ENCODE data around the gene GALNT1.

GALNT1 gene

GRCh38 chr18:35728676-35729075 lies 147.1 kb downstream of the GALNT1 start:
- no peak for DNase-seq

- DNase-seq: no peak
Measured at GRCh38 chr18:35729991-35730668, 148.6 kb downstream of the GALNT1 start.

GRCh38 chr18:35730691-35731370 lies 149.3 kb downstream of the GALNT1 start:
- no peak for DNase-seq

- no peak for DNase-seq
Measured at GRCh38 chr18:35731701-35732100, 150.2 kb downstream of the GALNT1 start.

GRCh38 chr18:35732162-35732561 lies 150.6 kb downstream of the GALNT1 start:
- DNase-seq: no peak

GRCh38 chr18:35732636-35733035 lies 151.1 kb downstream of the GALNT1 start:
- no peak for DNase-seq

GRCh38 chr18:35733408-35733807 lies 151.9 kb downstream of the GALNT1 start:
- DNase-seq: no peak

GRCh38 chr18:35736696-35737095 lies 155.2 kb downstream of the GALNT1 start:
- no peak for DNase-seq

GRCh38 chr18:35739778-35740177 lies 158.2 kb downstream of the GALNT1 start:
- no peak for DNase-seq

GRCh38 chr18:35740656-35741055 lies 159.1 kb downstream of the GALNT1 start:
- DNase-seq: no peak

- DNase-seq: no peak
Measured at GRCh38 chr18:35743916-35744315, 162.4 kb downstream of the GALNT1 start.

GRCh38 chr18:35745814-35746213 lies 164.3 kb downstream of the GALNT1 start:
- no peak for DNase-seq

- no peak for DNase-seq
Measured at GRCh38 chr18:35746826-35747339, 165.3 kb downstream of the GALNT1 start.

- no peak for DNase-seq
Measured at GRCh38 chr18:35747894-35748472, 166.4 kb downstream of the GALNT1 start.

GRCh38 chr18:35749701-35750100 lies 168.2 kb downstream of the GALNT1 start:
- DNase-seq: no peak

- DNase-seq: no peak
Measured at GRCh38 chr18:35750929-35751328, 169.4 kb downstream of the GALNT1 start.

GRCh38 chr18:35753306-35753910 lies 171.9 kb downstream of the GALNT1 start:
- no peak for DNase-seq

- no peak for DNase-seq
Measured at GRCh38 chr18:35754464-35754863, 172.9 kb downstream of the GALNT1 start.

- no peak for DNase-seq
Measured at GRCh38 chr18:35755369-35755768, 173.8 kb downstream of the GALNT1 start.

- peak; percentile 73 for DNase-seq
Measured at GRCh38 chr18:35756506-35757117, 175.1 kb downstream of the GALNT1 start.
